GF-D8 (cell line): ENCODE measurements around the gene MAST2.
"Not testable (repeated sequence)": the region's sequence is repeated elsewhere in the genome, so short reads cannot be mapped to it uniquely, and the experiment has no call there.

ENCODE experiments used
- DNase-seq: peaks from one replicate; lab custom pipeline; 2025; lab: John Stamatoyannopoulos, UW

MAST2 gene

GRCh38 chr1:45894331-45894730 lies 90.9 kb downstream of the MAST2 start:
- DNase-seq = no peak

GRCh38 chr1:45894921-45895320 lies 91.5 kb downstream of the MAST2 start:
- no peak for DNase-seq

GRCh38 chr1:45895406-45895805 lies 92.0 kb downstream of the MAST2 start:
- no peak for DNase-seq

- DNase-seq = no peak
These were observed 103.5 kb downstream of the MAST2 start for GRCh38 chr1:45906883-45907282.

GRCh38 chr1:45908611-45909140 lies 105.3 kb downstream of the MAST2 start:
- DNase-seq = no peak

GRCh38 chr1:45911634-45912033 lies 108.2 kb downstream of the MAST2 start:
- DNase-seq = no peak

- DNase-seq = no peak
These were observed 109.8 kb downstream of the MAST2 start for GRCh38 chr1:45913183-45913683.

GRCh38 chr1:45913731-45914501 lies 110.5 kb downstream of the MAST2 start:
- DNase-seq = no peak

GRCh38 chr1:45914836-45915235 lies 111.4 kb downstream of the MAST2 start:
- DNase-seq = no peak

- no peak for DNase-seq
These were observed 119.0 kb downstream of the MAST2 start for GRCh38 chr1:45922374-45922773.

GRCh38 chr1:45922813-45923212 lies 119.4 kb downstream of the MAST2 start:
- no peak for DNase-seq

GRCh38 chr1:45923343-45923742 lies 119.9 kb downstream of the MAST2 start:
- no peak for DNase-seq

- no peak for DNase-seq
These were observed 121.3 kb downstream of the MAST2 start for GRCh38 chr1:45924736-45925135.

- peak; percentile 13 for DNase-seq
These were observed 122.4 kb downstream of the MAST2 start for GRCh38 chr1:45925728-45926287.

- DNase-seq = no peak
These were observed 122.9 kb downstream of the MAST2 start for GRCh38 chr1:45926330-45926729.

GRCh38 chr1:45927231-45927915 lies 124.0 kb downstream of the MAST2 start:
- DNase-seq = not testable (repeated sequence)

GRCh38 chr1:45928486-45929205 lies 125.2 kb downstream of the MAST2 start:
- DNase-seq = no peak

- DNase-seq = peak; percentile 15
These were observed 125.9 kb downstream of the MAST2 start for GRCh38 chr1:45929257-45929687.

- DNase-seq = no peak
These were observed 127.1 kb downstream of the MAST2 start for GRCh38 chr1:45930258-45931150.

- not testable (repeated sequence) for DNase-seq
These were observed 128.8 kb downstream of the MAST2 start for GRCh38 chr1:45932205-45932604.

- DNase-seq = no peak
These were observed 131.5 kb downstream of the MAST2 start for GRCh38 chr1:45934947-45935346.
